Gastroesophageal sphincter (tissue), 4 donors: Measurements from ENCODE around the gene SYNE1. TPM values are rescaled to one million over a fixed set of nuclear protein-coding genes. Genes with fewer than 3 reads are reported as not detected.
"Not testable (repeated sequence)": the region's sequence is repeated elsewhere in the genome, so short reads cannot be mapped to it uniquely, and the experiment has no call there.

ENCODE experiments used
- ATAC-seq: fragments of 150-250 bp; one replicate; pipeline ENCODE4 v1.9.1; 2016; ENCODE audit warnings: mild to moderate bottlenecking, moderate library complexity
- H3K27ac ChIP-seq, 4 donors: fragments of 200-600 bp; sonication (generic) in 3 of 4; 1 replicate in 3 of 4; 2 replicates in 1 of 4; pipeline ENCODE4 v1.5.1; 2016 to 2019
- H3K27me3 ChIP-seq: fragments of 200-600 bp; sonication (generic); one replicate; pipeline ENCODE4 v1.5.1; 2019
- H3K36me3 ChIP-seq, 2 donors: fragments of 200-600 bp; sonication (generic); one replicate each; pipeline ENCODE4 v1.5.1; 2019; ENCODE audit warnings: control low read depth in 1 of 2
- H3K4me1 ChIP-seq, 3 donors: fragments of 200-600 bp; sonication (generic); 1 replicate in 2 of 3; 2 replicates in 1 of 3; pipeline ENCODE4 v1.5.1; 2016 to 2019; ENCODE audit warnings: control low read depth in 2 of 3
- H3K4me3 ChIP-seq, 2 donors: fragments of 200-600 bp; sonication (generic); one replicate each; pipeline ENCODE4 v1.5.1; 2019; ENCODE audit warnings: mild to moderate bottlenecking in 1 of 2, moderate library complexity in 1 of 2
- H3K9me3 ChIP-seq, 3 donors: fragments of 200-600 bp; sonication (generic); one replicate each; pipeline ENCODE4 v1.5.1; 2017 to 2019; ENCODE audit warnings: control low read depth in 2 of 3
- EP300 ChIP-seq: sonication (generic); formaldehyde crosslinking; IDR thresholded peaks from one replicate; pipeline ENCODE4 v1.6.1; 2017; ENCODE audit warnings: antibody characterized with exemption, mild to moderate bottlenecking
- POLR2A ChIP-seq, 2 donors: fragments of 450-650 bp; IDR thresholded peaks; one replicate each; pipeline ENCODE4 v1.6.1; 2017; ENCODE audit warnings: antibody characterized with exemption in 2 of 2, mild to moderate bottlenecking in 2 of 2, moderate library complexity in 1 of 2
- POLR2AphosphoS5 ChIP-seq: sonication (generic); formaldehyde crosslinking; IDR thresholded peaks from one replicate; pipeline ENCODE4 v1.6.1; 2017; ENCODE audit warnings: antibody characterized with exemption
- WGBS, 2 donors: methylation state at CpG; one replicate each; pipeline ENCODE4 v1.1.5; 2018; ENCODE audit warnings: low coverage in 1 of 2; 5-methylcytosine and 5-hydroxymethylcytosine counted together
- total RNA-seq, 4 donors: library from RNA; depleted of rRNA; stranded (reverse); fragments of >200 nt; gene quantifications; one replicate each; pipeline ENCODE4 v1.1.0, GENCODE V29; 2016
- TF ChIP-seq, protein P1 (sequence below), 4 experiments: fragments of 200-600 bp in 2 of 4; fragments of 450-650 bp in 2 of 4; sonication (generic) in 1 of 4; IDR thresholded peaks; one replicate each; pipeline ENCODE4 v1.5.1; 2017 to 2019; ENCODE audit warnings: antibody characterized with exemption in 4 of 4, mild to moderate bottlenecking in 2 of 4, moderate library complexity in 2 of 4

SYNE1 gene
- total RNA-seq, 4 donors from 2014 or later: 160 to 268 (median 215) TPM

DNA sequence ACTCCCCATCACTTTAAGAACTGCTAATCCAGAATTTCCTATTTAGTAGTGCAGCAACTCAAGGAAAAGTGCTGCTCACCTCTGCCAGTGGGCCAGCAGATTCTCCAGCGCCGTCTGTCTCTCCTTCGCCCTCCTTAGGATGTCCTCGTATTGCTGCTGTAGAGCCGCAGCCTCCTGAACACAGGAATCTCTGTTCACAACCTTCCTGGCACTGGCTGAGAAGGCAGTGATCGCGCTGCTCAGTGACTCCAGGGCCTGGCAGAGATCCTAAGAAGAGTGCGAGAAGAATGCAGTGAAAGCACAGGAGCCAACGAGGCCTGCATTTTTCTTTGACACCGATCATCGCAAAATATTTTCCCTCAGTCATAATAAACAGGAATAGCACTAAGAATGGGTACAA, 209.0 kb downstream of the SYNE1 start:
- no peaks in the 10 kb centered on the region for H3K9me3 ChIP-seq
- no peak overlapping the region for H3K4me3 ChIP-seq
- ATAC-seq: peak; percentile 86
- 50 to 54% methylated on average over 4 to 5 of the region's 11 CpGs for WGBS, 2 donors
- TF ChIP-seq POLR2AphosphoS5 (no peak), POLR2A (IDR thresholded peaks at IDR 0.05) (no peak), EP300 (no peak)
- TF ChIP-seq, protein P1, sequence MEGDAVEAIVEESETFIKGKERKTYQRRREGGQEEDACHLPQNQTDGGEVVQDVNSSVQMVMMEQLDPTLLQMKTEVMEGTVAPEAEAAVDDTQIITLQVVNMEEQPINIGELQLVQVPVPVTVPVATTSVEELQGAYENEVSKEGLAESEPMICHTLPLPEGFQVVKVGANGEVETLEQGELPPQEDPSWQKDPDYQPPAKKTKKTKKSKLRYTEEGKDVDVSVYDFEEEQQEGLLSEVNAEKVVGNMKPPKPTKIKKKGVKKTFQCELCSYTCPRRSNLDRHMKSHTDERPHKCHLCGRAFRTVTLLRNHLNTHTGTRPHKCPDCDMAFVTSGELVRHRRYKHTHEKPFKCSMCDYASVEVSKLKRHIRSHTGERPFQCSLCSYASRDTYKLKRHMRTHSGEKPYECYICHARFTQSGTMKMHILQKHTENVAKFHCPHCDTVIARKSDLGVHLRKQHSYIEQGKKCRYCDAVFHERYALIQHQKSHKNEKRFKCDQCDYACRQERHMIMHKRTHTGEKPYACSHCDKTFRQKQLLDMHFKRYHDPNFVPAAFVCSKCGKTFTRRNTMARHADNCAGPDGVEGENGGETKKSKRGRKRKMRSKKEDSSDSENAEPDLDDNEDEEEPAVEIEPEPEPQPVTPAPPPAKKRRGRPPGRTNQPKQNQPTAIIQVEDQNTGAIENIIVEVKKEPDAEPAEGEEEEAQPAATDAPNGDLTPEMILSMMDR (IDR thresholded peaks at IDR 0.05): peak in 1 of 4 experiments; percentile 9
- H3K27me3 ChIP-seq: no peaks in the 10 kb centered on the region
- H3K27ac ChIP-seq: no peak overlapping the region
- no peaks in the 10 kb centered on the region for H3K36me3 ChIP-seq
- peaks cover 0 to 10% (median 0%) of the 10 kb centered on the region in 3 donors for H3K4me1 ChIP-seq

DNA sequence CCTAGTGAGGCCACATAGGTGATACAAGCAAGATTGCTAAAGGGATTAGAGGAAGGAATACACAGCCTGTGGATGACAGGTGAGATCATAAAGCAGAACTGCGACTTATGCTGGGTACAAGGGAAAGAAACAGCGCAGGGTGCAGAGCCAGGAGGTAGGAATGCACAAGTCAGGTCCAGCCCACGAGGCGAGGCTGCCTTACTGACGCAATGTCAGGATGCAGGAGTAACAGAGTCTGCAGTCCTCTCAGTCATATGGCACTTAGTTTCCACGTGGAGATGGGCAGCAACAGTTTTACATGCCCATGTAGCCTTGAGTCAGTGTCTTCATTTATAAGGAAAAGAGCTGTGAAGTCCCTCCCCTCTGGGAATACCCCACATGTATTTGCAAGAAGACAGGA, 210.9 kb downstream of the SYNE1 start:
- WGBS, 2 donors: 86 to 87% methylated on average over 3 to 6 of the region's 6 CpGs
- no peaks in the 10 kb centered on the region for H3K27me3 ChIP-seq

DNA sequence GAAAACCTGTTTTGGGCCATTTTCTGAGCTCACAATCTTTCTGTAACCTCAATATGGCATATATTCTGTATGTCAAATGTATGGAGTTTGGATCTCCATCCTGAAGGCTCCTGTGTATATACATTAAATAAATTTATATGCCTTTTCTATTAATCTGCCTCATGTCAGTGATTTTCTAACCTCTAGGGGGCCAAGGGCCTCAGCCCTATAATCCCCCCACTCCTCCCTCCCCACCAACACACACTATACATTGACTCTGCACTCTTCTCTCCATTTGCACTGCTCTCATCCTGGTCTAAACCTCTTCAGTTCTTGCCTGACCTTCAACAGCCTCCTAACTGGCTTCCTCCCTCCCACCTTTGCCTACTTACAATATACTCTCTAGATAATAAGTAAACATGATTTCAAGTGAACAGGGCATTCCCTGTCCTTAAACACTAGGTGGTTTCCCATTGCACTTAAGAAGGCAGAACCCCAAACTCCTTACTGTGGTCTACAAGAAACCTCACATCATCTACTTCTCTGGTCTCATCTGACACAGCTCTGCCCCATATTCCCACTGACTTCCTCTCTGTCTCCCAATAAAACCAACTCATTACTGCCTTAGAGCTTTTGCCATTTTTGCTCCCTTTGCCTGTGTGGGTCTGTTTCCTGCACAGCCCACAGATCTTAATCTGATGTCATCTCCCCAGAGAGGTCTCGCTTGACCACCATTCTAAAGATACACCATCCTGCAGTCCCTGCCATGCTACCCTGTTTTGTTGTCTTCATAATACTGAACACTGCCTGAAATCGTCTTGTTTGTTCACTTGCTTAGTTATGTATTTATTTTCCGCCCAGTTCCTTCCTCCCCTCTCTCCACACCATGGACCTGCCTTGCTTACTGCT, 213.7 kb downstream of the SYNE1 start:
- H3K27ac ChIP-seq: no peak overlapping the region
- no peaks in the 10 kb centered on the region for H3K36me3 ChIP-seq
- peaks cover 0 to 8% (median 0%) of the 10 kb centered on the region in 3 donors for H3K4me1 ChIP-seq
- no peaks in the 10 kb centered on the region for H3K9me3 ChIP-seq
- no peak for TF ChIP-seq POLR2A (IDR thresholded peaks at IDR 0.05)
- TF ChIP-seq, protein P1 (IDR thresholded peaks at IDR 0.05): no peak
- TF ChIP-seq POLR2AphosphoS5: no peak
- TF ChIP-seq EP300: no peak
- WGBS, 2 donors: 98% methylated on average over 3 of the region's 3 CpGs; no CpG with 5 or more reads in 1 of the 2 donors
- no peaks in the 10 kb centered on the region for H3K27me3 ChIP-seq
- no peak for ATAC-seq
- H3K4me3 ChIP-seq: no peak overlapping the region

More for the DNA sequence above, 210.9 kb downstream of the SYNE1 start:
- Histone ChIP-seq H3K36me3 (no peaks in the 10 kb centered on the region), H3K4me1 (peaks cover 0 to 10% (median 0%) of the 10 kb centered on the region in 3 donors), H3K4me3 (no peak overlapping the region), H3K9me3 (no peaks in the 10 kb centered on the region), H3K27ac (no peak overlapping the region)
- TF ChIP-seq POLR2A (IDR thresholded peaks at IDR 0.05) (no peak), EP300 (no peak), POLR2AphosphoS5 (no peak)
- TF ChIP-seq, protein P1 (IDR thresholded peaks at IDR 0.05): no peak
- peak; percentile 19 for ATAC-seq

DNA sequence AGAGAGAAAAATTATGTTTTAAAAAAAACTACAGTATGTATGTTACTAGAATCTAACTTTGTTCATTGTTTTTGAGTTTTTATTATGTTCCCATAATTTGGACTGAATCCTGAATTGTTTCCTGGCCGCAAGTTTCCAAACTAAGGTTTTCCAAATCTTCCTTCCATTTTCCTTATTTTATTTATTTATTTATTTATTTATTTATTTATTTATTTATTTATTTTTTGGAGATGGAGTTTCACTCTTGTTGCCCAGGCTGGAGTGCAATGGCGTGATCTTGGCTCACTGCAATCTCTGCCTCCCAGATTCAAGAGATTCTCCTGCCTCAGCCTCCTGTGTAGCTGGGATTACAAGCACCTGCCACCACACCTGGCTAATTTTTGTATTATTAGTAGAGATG, 215.7 kb downstream of the SYNE1 start:
- 95 to 100% methylated on average over 2 of the region's 2 CpGs for WGBS, 2 donors

DNA sequence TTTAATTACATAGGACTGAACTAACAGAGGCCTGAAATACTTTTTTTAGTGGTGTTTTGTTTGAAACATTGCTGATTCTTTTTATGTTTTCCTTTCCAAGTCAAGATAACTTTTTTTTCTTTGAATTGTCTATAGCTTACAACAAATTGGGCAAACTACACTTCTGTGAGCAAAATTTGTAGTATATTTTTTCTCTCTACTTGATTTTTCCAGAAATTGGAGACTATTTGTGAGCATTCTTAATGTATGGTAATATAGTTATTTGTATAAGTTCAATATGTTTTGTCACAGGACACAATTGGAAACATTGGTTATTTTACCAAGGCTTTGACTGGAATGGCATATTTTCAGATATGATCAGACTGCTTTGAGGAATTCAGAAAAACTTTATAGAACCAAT, 216.5 kb downstream of the SYNE1 start:
- H3K4me1 ChIP-seq: no peaks in the 10 kb centered on the region
- H3K4me3 ChIP-seq: no peak overlapping the region
- TF ChIP-seq, protein P1 (IDR thresholded peaks at IDR 0.05): no peak
- no peak for TF ChIP-seq POLR2AphosphoS5
- TF ChIP-seq POLR2A (IDR thresholded peaks at IDR 0.05): no peak
- TF ChIP-seq EP300: no peak
- no peak for ATAC-seq
- no peak overlapping the region for H3K27ac ChIP-seq
- H3K9me3 ChIP-seq: no peaks in the 10 kb centered on the region
- no peaks in the 10 kb centered on the region for H3K27me3 ChIP-seq
- H3K36me3 ChIP-seq: peaks cover 0 to 6% of the 10 kb centered on the region in 2 donors

More for the DNA sequence above, 215.7 kb downstream of the SYNE1 start:
- not testable (repeated sequence) for H3K36me3 ChIP-seq, H3K4me1 ChIP-seq, H3K27ac ChIP-seq, H3K4me3 ChIP-seq, ATAC-seq, H3K9me3 ChIP-seq, H3K27me3 ChIP-seq
